Urothelium cell line (cell line): ENCODE data around the gene GALNT10.
A peak's percentile ranks its signal among the peaks of the same experiment; 100 is the strongest.

Experiments
- DNase-seq: peaks from one replicate; pipeline ENCODE4 v3.0.0; 2011; ENCODE audit warnings: low spot score, mixed read lengths
- FAIRE-seq: peaks from 2 replicates; lab custom pipeline; 2011; peaks lifted over from hg19 to GRCh38; lab: Jason Lieb, UNC

GALNT10 gene

DNA sequence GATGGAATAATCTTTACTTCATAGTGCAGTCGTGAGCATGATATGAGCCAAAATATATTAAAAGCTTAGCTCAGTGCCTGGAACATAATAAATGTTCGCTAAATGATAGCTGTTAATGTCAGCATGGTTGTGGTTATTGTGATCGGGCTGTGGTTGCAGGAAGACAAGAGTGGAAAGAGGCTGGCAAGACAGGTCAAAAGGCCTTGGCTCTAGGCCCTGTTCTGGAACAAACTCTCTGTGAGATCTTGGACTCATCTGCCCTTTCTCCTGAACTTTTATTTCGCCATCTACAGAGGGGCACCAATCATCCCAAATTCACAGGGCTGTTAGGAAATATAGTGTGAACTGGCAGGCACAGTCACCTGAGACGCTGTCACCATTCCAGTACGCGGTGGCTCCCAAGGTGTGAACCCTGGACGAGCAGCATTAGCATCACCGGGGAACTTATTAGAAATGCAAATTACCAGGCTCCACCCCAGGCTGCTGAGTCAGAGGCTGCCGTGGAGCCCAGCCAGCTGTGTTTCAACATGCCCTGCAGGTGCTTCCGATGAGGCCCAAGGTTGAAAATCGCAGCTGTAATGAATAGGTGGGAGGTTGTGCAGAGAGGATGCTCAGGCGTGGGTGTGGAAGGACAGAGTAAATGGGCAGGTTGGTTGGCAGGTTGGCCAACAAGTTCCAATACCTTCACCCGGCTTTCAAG, 205.0 kb downstream of the GALNT10 start:
- FAIRE-seq, result no peak
- no peak for DNase-seq

DNA sequence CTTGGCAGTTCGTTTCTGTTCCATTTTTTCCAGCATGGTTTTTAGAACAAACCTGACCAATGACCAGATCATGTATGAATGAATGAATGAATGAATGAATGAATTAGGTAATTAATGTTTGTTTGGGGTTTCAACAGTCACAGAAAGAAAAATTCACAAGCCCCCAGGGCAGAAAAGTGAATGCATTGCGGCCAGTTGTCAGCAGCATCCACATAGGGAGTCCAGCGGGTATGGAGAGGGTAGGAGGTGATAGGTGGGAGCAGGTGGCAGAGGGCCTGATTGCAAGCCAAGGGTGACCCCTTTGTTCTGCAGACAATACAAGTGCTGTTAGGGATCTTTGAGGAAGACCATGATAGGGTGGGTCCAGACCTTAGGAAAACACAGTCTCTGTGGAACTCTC, 205.6 kb downstream of the GALNT10 start:
- FAIRE-seq (no peak), DNase-seq (no peak)

GRCh38 chr5:154397652-154398406, 207.3 kb downstream of the GALNT10 start:
- DNase-seq, result no peak
- no peak for FAIRE-seq

DNA sequence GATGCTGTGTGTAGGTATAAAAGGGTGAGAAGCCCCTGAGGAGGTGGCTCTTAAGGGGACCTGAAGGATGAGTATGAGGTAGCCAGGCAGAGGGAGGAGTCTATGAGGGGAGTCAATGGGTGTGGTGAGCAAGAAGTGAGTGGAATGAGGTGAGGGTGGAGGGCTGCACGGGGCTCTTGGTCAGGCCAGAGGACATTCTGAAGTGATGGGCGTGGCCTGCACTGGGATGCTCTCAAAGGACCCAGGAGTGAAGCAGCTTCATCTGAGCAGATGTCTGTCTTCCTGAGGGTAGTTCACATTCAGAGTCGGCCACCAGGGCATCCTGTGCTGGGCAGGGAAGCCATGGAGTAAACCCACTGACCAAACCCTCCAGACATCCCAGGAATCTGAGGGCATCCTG, 210.1 kb downstream of the GALNT10 start:
- no peak for FAIRE-seq

GRCh38 chr5:154401355-154401754, 210.8 kb downstream of the GALNT10 start:
- FAIRE-seq (no peak), DNase-seq (no peak)

More for the DNA sequence above, 210.1 kb downstream of the GALNT10 start:
- DNase-seq, result no peak

DNA sequence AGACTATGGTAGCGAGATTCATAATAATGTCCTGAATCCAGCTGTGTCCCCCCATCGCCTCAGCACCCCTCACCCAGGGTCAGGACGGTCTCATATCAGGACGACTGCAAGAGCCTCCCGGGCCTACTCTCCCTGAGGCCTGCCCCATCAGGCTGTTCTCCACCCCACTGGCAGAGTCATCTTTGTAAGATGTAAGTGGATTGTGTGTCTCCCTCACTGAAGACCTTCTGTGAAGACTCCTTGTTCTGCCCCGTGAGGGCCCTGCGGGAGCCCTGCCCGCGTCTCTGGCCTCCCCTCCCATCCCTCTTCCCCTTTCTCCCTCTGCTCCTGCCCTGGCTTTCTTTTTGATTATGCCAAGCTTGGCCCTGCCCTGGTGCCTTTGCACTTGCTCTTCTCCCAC, 211.4 kb downstream of the GALNT10 start:
- DNase-seq, result no peak

DNA sequence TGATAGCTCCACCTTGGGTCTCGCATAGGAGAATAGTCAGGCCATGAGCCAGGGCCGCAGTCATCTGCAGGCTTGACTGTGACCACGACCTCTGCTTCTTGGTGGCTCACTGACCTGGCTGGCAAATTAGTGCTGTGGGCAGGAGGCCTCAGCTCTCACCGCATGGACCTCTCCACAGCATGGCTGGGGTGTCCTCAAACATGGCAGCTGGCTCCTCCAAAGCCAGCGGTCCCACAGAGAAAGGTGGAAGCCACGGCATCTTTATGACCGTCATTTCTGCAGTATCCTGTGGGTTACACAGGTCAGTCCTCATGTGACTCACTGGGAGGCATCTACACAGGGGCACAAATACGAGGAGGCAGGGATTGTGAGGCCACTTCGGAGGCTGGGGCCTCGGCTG, 212.1 kb downstream of the GALNT10 start:
- DNase-seq, result no peak
- no peak for FAIRE-seq

More for the DNA sequence above, 211.4 kb downstream of the GALNT10 start:
- no peak for FAIRE-seq

GRCh38 chr5:154403234-154403633, 212.7 kb downstream of the GALNT10 start:
- no peak for FAIRE-seq
- DNase-seq, result no peak

GRCh38 chr5:154403776-154404387, 213.3 kb downstream of the GALNT10 start:
- FAIRE-seq, result no peak

GRCh38 chr5:154405078-154405792, 214.7 kb downstream of the GALNT10 start:
- FAIRE-seq, result no peak

More at GRCh38 chr5:154403776-154404387, 213.3 kb downstream of the GALNT10 start:
- no peak for DNase-seq

DNA sequence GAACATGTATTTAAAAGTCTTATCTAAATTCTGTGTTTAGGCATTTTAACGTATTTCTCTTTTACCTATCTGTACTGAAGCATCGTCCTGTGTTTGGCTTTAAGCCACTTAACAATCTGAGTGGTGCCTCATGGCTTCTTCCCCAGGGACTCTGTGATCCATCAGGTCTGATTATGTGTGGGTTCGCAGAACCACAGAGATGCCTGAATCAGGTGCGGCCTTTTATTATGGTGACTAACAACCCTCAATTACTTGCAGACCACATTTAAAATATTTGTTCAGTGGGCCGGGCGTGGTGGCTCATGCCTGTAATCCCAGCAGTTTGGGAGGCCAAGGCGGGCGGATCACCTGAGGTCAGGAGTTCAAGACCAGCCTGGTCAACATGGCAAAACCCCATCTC, 215.7 kb downstream of the GALNT10 start:
- FAIRE-seq (no peak), DNase-seq (peak; percentile 75)

More at GRCh38 chr5:154405078-154405792, 214.7 kb downstream of the GALNT10 start:
- peak; percentile 90 for DNase-seq

- FAIRE-seq (no peak), DNase-seq (no peak)
Measured at GRCh38 chr5:154406826-154407225, 216.3 kb downstream of the GALNT10 start.

- FAIRE-seq (no peak), DNase-seq (no peak)
Measured at GRCh38 chr5:154408811-154409210, 218.3 kb downstream of the GALNT10 start.

DNA sequence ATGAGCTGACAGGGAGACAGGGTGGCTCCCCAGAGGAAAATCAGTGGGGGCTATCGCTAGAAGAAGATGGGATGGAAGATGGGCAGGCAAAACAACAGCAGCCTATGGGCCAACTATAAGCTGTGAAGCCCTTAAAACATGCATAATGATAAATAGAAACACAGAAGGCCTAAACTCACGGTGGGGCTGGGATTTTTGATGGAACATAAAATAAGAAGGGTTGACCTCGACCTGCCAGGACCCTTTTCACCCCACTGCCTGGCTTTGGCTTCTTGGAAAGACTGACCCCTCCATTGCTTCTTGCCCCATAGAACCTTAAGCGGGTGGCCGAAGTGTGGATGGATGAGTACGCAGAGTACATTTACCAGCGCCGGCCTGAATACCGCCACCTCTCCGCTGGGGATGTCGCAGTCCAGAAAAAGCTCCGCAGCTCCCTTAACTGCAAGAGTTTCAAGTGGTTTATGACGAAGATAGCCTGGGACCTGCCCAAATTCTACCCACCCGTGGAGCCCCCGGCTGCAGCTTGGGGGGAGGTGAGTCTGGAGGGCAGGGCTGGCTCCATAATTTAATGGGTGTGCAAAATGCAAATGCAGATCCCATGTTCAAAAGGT, 218.8 kb downstream of the GALNT10 start:
- no peak for FAIRE-seq

GRCh38 chr5:154410008-154410407, 219.5 kb downstream of the GALNT10 start:
- no peak for FAIRE-seq
- DNase-seq, result no peak

More for the DNA sequence above, 218.8 kb downstream of the GALNT10 start:
- DNase-seq, result no peak

DNA sequence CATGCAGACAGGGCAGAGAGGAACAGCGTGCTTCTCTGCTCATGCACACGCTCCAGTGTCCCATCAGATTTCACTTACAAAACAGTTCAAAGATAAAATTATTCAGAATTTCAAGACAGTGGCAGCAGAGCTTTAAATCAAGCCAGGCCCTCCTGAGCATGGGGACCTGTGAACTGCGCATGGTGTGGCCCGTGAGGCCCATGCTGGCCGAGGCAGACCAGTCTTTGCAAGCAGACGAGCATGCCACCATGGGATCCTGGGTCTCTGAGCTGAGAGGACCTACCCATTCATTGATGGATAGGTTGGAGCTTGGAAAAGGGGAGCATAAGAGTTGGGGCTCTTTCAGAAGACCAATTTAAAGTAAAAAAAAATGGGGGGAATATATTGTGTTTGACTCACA, 220.3 kb downstream of the GALNT10 start:
- DNase-seq (no peak), FAIRE-seq (no peak)

DNA sequence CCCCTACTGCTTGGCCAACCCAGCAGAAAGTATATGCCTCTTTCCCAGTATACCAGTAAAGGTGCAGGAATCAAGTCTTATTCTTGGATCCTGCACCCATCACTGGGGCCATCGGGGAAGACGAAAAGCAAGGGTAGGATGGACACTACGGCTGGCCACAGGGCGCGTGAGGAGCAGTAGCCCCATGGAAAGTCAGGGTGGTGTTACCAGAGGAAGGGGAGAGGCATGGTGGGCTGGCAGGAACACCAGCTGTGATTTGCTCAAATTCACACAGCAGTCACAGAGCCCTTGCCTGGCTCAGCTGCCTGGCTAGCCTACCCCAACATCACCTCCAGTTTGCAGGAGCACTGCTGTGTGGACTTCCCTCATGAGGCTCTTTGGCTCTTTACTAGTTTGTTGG, 220.8 kb downstream of the GALNT10 start:
- DNase-seq (no peak), FAIRE-seq (no peak)

DNA sequence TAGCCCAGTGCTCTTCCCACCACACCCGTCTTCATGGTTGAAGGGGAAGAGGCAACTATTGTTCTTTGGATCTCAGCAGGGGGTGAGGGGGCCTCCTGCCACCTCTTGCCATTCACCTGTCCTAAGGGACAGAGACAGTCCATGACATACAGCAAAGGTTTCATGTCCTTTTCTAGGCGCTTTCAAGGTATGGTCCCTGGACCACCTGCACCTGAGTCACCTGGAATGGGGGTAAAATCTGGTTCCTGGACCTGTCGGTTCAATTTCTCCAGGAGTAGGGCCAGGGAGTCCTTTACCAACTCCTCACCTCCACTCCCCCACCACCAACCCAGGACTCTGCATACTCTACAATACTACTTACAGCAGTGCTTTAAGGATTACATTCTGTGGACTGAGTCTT, 221.8 kb downstream of the GALNT10 start:
- FAIRE-seq, result no peak
- DNase-seq, result no peak

DNA sequence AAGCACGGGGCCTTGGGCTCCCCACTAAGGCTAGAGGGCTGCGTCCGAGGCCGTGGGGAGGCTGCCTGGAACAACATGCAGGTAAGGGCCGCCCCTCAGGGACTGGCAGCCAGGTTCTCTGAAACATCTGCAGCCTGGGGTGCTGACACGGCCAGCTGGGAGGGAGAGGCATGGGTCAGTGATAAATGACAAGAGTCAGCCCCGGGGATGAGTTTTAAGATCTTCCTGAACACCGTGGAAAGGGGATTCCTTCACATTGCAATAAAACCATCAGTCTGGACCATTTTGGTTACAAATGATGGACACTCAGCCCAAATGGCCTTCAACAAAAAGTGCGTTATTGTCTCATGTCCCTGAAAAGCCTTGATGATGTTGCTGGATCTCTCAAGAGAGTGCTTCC, 222.4 kb downstream of the GALNT10 start:
- FAIRE-seq (no peak), DNase-seq (no peak)

DNA sequence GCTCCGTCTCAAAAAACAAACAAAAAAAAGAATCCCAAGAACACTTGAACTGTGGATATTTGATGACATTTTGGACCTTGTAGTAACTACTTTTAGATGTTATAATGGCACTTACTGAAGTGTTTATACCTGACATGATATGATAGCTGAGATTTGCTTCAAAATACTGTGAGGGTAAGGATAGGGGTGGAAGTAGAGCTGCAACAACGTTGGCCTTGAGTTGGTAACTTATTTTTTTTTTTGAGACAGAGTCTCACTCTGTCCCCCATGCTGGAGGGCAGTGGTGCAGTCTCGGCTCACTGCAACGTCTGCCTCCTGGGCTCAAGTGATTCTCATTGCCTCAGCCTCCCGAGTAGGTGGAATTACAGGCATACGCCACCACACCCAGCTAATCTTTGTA, 224.6 kb downstream of the GALNT10 start:
- FAIRE-seq, result no peak
- DNase-seq, result no peak

- FAIRE-seq, result no peak
- DNase-seq, result no peak
Measured at GRCh38 chr5:154418344-154418820, 227.8 kb downstream of the GALNT10 start.
